HFF-Myc (cell line): ENCODE data around the gene CAPN15.

ENCODE experiments used
- DNase-seq: peaks from one replicate; pipeline ENCODE4 v3.0.0-alpha.2; 2011; ENCODE audit warnings: low read depth; ENCODE audit errors: extremely low read depth
- H3K4me3 ChIP-seq: replicated peaks from 2 replicates; pipeline ENCODE4 v1.5.1; 2011; ENCODE audit warnings: low read depth, mild to moderate bottlenecking, control low read depth, low read length
- CTCF ChIP-seq: IDR thresholded peaks from 2 replicates; pipeline ENCODE4 v1.5.1; 2012; ENCODE audit warnings: mild to moderate bottlenecking, low read depth, low read length, control low read depth; ENCODE audit errors: missing control alignments

The CAPN15 gene

GRCh38 chr16:583815-584591 is 56.5 kb downstream of the CAPN15 start:
- no peak for DNase-seq
- TF ChIP-seq CTCF, result no peak
- H3K4me3 ChIP-seq, result no peak overlapping the region

GRCh38 chr16:585351-585750 is 57.8 kb downstream of the CAPN15 start:
- H3K4me3 ChIP-seq, result no peak overlapping the region
- no peak for TF ChIP-seq CTCF
- no peak for DNase-seq

- DNase-seq, result no peak
- no peak overlapping the region for H3K4me3 ChIP-seq
- no peak for TF ChIP-seq CTCF
Observed at GRCh38 chr16:586047-586644, 58.6 kb downstream of the CAPN15 start.

- DNase-seq, result no peak
- TF ChIP-seq CTCF, result no peak
- peak overlapping the region; percentile 79; the same call in 1 of the 2 replicates for H3K4me3 ChIP-seq
Observed at GRCh38 chr16:586645-587590, 59.4 kb downstream of the CAPN15 start.

GRCh38 chr16:588639-588888 is 61.1 kb downstream of the CAPN15 start:
- peak overlapping the region; percentile 79 for H3K4me3 ChIP-seq
- DNase-seq, result no peak
- TF ChIP-seq CTCF, result no peak

- TF ChIP-seq CTCF, result no peak
- peak; percentile 81 for DNase-seq
- H3K4me3 ChIP-seq, result peak overlapping the region; percentile 79
Observed at GRCh38 chr16:588889-589657, 61.6 kb downstream of the CAPN15 start.
